ENCODE results near the gene SOS2. TPM values are rescaled to one million over a fixed set of nuclear protein-coding genes. Genes with fewer than 3 reads are reported as not detected.

The SOS2 gene
- polyA plus RNA-seq, 1 donor (not counting 4 experiments of a cell fraction or from before 2014, with no cell fraction given), result 13.0 TPM

DNA sequence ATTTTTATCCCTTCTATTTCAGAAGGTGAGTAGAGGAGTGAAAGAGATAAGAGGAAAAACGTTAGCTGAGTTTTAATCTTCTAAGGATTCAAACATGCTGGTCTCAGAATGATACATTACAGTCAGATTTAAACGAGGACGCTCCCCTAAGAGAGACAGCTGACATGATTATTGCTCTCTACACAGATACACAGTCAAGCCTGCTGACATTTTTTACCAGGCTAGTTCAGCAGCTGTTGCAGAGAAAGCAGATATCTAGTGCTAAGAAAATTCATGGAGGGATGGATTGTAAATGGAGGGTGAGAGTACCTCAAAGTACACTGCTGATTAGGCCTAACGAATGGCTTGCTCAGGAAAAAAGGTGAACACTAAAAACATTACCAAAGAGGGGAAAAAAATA, 31.9 kb upstream of the SOS2 start:
- no peak for TF ChIP-seq EZH2 (IDR thresholded peaks at IDR 0.05; ENCODE audit: low read length)
- TF ChIP-seq, protein P1, sequence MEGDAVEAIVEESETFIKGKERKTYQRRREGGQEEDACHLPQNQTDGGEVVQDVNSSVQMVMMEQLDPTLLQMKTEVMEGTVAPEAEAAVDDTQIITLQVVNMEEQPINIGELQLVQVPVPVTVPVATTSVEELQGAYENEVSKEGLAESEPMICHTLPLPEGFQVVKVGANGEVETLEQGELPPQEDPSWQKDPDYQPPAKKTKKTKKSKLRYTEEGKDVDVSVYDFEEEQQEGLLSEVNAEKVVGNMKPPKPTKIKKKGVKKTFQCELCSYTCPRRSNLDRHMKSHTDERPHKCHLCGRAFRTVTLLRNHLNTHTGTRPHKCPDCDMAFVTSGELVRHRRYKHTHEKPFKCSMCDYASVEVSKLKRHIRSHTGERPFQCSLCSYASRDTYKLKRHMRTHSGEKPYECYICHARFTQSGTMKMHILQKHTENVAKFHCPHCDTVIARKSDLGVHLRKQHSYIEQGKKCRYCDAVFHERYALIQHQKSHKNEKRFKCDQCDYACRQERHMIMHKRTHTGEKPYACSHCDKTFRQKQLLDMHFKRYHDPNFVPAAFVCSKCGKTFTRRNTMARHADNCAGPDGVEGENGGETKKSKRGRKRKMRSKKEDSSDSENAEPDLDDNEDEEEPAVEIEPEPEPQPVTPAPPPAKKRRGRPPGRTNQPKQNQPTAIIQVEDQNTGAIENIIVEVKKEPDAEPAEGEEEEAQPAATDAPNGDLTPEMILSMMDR (optimal IDR thresholded peaks at IDR 0.05 in 1 of 3, IDR thresholded peaks at IDR 0.05 in 1 of 3, conservative IDR thresholded peaks at IDR 0.05 in 1 of 3; ENCODE audit: extremely low read depth in 1 of 3, insufficient read depth in 2 of 3, low read length in 3 of 3), result no peak
- no peak for FAIRE-seq
- H3K27me3 ChIP-seq (ENCODE audit: control insufficient read depth, extremely low read depth, insufficient read depth, low read length), result no peaks in the 10 kb centered on the region
- no peak overlapping the region for H3K27ac ChIP-seq (ENCODE audit: control insufficient read depth, insufficient read depth, low read length)
- H3K4me3 ChIP-seq (ENCODE audit: control insufficient read depth in 2 of 3, extremely low read depth in 1 of 3, insufficient read depth in 2 of 3, low read depth in 1 of 3, low read length in 3 of 3), result no peak overlapping the region
- H3K36me3 ChIP-seq (ENCODE audit: control insufficient read depth in 2 of 2, extremely low read depth in 1 of 2, insufficient read depth in 2 of 2, low read length in 2 of 2), result no peaks in the 10 kb centered on the region
- no peaks in the 10 kb centered on the region for H3K79me2 ChIP-seq (ENCODE audit: control insufficient read depth, insufficient read depth, low read length)
- no peak overlapping the region for H3K4me2 ChIP-seq (ENCODE audit: control insufficient read depth, extremely low read depth, insufficient read depth, low read depth, low read length)
- DNase-seq (ENCODE audit: low read depth, low spot score), result no peak
- dilution Hi-C loops (cut with MboI; ENCODE audit: extremely low pct_ligation_motif_present, low sequenced_read_pairs), result no loop called here
- H3K4me1 ChIP-seq (ENCODE audit: control insufficient read depth, extremely low read depth, insufficient read depth, low read length), result no peaks in the 10 kb centered on the region
- no peak overlapping the region for H3K9ac ChIP-seq (ENCODE audit: control insufficient read depth, extremely low read depth, insufficient read depth, low read length)
- H4K20me1 ChIP-seq (ENCODE audit: control insufficient read depth, extremely low read depth, insufficient read depth, low read length), result no peaks in the 10 kb centered on the region
- H3K9me1 ChIP-seq (ENCODE audit: control insufficient read depth, extremely low read depth, insufficient read depth, low read length), result no peaks in the 10 kb centered on the region
- H3K9me3 ChIP-seq (ENCODE audit: control insufficient read depth, low read depth, low read length), result no peaks in the 10 kb centered on the region
- H2AFZ ChIP-seq (ENCODE audit: control insufficient read depth, low read length), result no peak overlapping the region

DNA sequence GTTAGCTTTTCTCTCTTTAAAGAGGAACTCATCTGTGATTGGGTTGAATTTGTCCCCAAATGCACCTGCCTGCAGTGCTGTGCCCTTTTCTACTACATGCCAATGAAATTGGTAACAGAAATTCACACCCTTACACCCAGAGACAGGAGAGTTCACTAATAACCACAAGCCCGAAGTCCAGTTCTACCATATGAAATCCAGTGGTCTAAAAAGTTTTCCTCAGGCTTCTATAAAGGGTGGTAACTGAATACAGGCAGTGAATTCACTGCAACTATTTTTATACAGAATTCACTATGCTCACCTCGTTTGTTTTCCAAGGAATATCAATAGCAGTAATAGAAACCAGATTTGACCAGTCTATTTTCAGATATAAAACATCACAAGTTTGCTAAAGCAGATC, 31.5 kb upstream of the SOS2 start:
- H3K27ac ChIP-seq (ENCODE audit: control insufficient read depth, insufficient read depth, low read length), result no peak overlapping the region
- no peak overlapping the region for H3K4me2 ChIP-seq (ENCODE audit: control insufficient read depth, extremely low read depth, insufficient read depth, low read depth, low read length)
- H3K4me1 ChIP-seq (ENCODE audit: control insufficient read depth, extremely low read depth, insufficient read depth, low read length), result no peaks in the 10 kb centered on the region
- H3K4me3 ChIP-seq (ENCODE audit: control insufficient read depth in 2 of 3, extremely low read depth in 1 of 3, insufficient read depth in 2 of 3, low read depth in 1 of 3, low read length in 3 of 3), result no peak overlapping the region
- no peak for FAIRE-seq
- H2AFZ ChIP-seq (ENCODE audit: control insufficient read depth, low read length), result no peak overlapping the region
- no peaks in the 10 kb centered on the region for H3K27me3 ChIP-seq (ENCODE audit: control insufficient read depth, extremely low read depth, insufficient read depth, low read length)
- no peak overlapping the region for H3K9ac ChIP-seq (ENCODE audit: control insufficient read depth, extremely low read depth, insufficient read depth, low read length)
- no peak for DNase-seq (ENCODE audit: low read depth, low spot score)
- H3K79me2 ChIP-seq (ENCODE audit: control insufficient read depth, insufficient read depth, low read length), result no peaks in the 10 kb centered on the region
- H3K36me3 ChIP-seq (ENCODE audit: control insufficient read depth in 2 of 2, extremely low read depth in 1 of 2, insufficient read depth in 2 of 2, low read length in 2 of 2), result no peaks in the 10 kb centered on the region
- H3K9me1 ChIP-seq (ENCODE audit: control insufficient read depth, extremely low read depth, insufficient read depth, low read length), result no peaks in the 10 kb centered on the region
- H3K9me3 ChIP-seq (ENCODE audit: control insufficient read depth, low read depth, low read length), result no peaks in the 10 kb centered on the region
- H4K20me1 ChIP-seq (ENCODE audit: control insufficient read depth, extremely low read depth, insufficient read depth, low read length), result no peaks in the 10 kb centered on the region
- no peak for TF ChIP-seq EZH2 (IDR thresholded peaks at IDR 0.05; ENCODE audit: low read length)
- TF ChIP-seq, protein P1 (optimal IDR thresholded peaks at IDR 0.05 in 1 of 3, IDR thresholded peaks at IDR 0.05 in 1 of 3, conservative IDR thresholded peaks at IDR 0.05 in 1 of 3; ENCODE audit: extremely low read depth in 1 of 3, insufficient read depth in 2 of 3, low read length in 3 of 3), result no peak
- dilution Hi-C loops (cut with MboI; ENCODE audit: extremely low pct_ligation_motif_present, low sequenced_read_pairs), result no loop called here

All from keratinocyte (primary cell).